Activated CD8-positive, alpha-beta T cell treated with anti-CD3 and anti-CD28 coated beads, Interleukin-2, amount 10 ng/mL, durations not matched to agents 7 days and 5 days (primary cell): ENCODE results near the gene MRGPRG. TPM values are rescaled to one million over a fixed set of nuclear protein-coding genes. Genes with fewer than 3 reads are reported as not detected.
A peak's percentile ranks its signal among the peaks of the same experiment; 100 is the strongest.

Experiments
- ATAC-seq: fragments of 150-1000 bp; cut with Tn5 transposase; one replicate; pipeline ENCODE4 v1.10.0; 2021; ENCODE audit warnings: moderate library complexity
- CTCF ChIA-PET: fragments of 350-600 bp; sonication (Branson Sonifier 250); formaldehyde crosslinking; loops from one replicate; lab custom pipeline; 2021; ENCODE audit warnings: antibody characterized with exemption; lab: Charles Lee
- POLR2A ChIA-PET: fragments of 350-600 bp; sonication (Branson Sonifier 250); formaldehyde crosslinking; loops from one replicate; lab custom pipeline; 2021; ENCODE audit warnings: antibody characterized with exemption; lab: Charles Lee
- DNase-seq: peaks from one replicate; pipeline ENCODE4 v3.0.0-alpha.2; 2020
- H3K27ac Mint-ChIP-seq: one replicate; pipeline ENCODE4 v1.8.0; 2021; ENCODE audit warnings: mild to moderate bottlenecking, mixed read lengths
- H3K27me3 Mint-ChIP-seq: one replicate; pipeline ENCODE4 v1.8.0; 2021; ENCODE audit warnings: low read depth, mixed read lengths
- H3K36me3 Mint-ChIP-seq: one replicate; pipeline ENCODE4 v1.8.0; 2021; ENCODE audit warnings: low read depth, mixed read lengths
- H3K4me1 Mint-ChIP-seq: one replicate; pipeline ENCODE4 v1.8.0; 2021; ENCODE audit warnings: low read depth, mixed read lengths
- H3K4me3 Mint-ChIP-seq: one replicate; pipeline ENCODE4 v1.8.0; 2021; ENCODE audit warnings: mild to moderate bottlenecking, mixed read lengths
- H3K9me3 Mint-ChIP-seq: one replicate; pipeline ENCODE4 v1.8.0; 2022; ENCODE audit warnings: mixed read lengths; ENCODE audit not compliant: insufficient read depth
- total RNA-seq, 2 experiments: library from RNA; stranded (reverse); gene quantifications; one replicate each; pipeline ENCODE4 v1.2.3, GENCODE V29; 2021

MRGPRG gene
- total RNA-seq, 2 experiments from 2014 or later, result not detected

- CTCF ChIA-PET, result interaction anchor here (0.6 to 1.2 kb wide), 2 partner anchors 131 to 254 kb away, joined by 3 read pairs; no protein-coding TSS in a partner anchor
- H3K36me3 Mint-ChIP-seq, result no peaks in the 10 kb centered on the region
- no peaks in the 10 kb centered on the region for H3K9me3 Mint-ChIP-seq
- no peak overlapping the region for H3K4me3 Mint-ChIP-seq
- H3K27me3 Mint-ChIP-seq, result peaks cover 7% of the 10 kb centered on the region
- ATAC-seq (peak; percentile 28), DNase-seq (peak; percentile 36)
- H3K4me1 Mint-ChIP-seq, result peaks cover 8% of the 10 kb centered on the region
- POLR2A ChIA-PET, result no interaction called here
- no peak overlapping the region for H3K27ac Mint-ChIP-seq
These were observed 4.6 kb upstream of the MRGPRG start for GRCh38 chr11:3222941-3223915.

GRCh38 chr11:3222003-3222855 is 3.6 kb upstream of the MRGPRG start:
- H3K9me3 Mint-ChIP-seq, result no peaks in the 10 kb centered on the region
- ATAC-seq, result no peak
- DNase-seq, result peak; percentile 12
- peaks cover 7% of the 10 kb centered on the region for H3K27me3 Mint-ChIP-seq
- H3K4me3 Mint-ChIP-seq, result no peak overlapping the region
- no peaks in the 10 kb centered on the region for H3K36me3 Mint-ChIP-seq
- no peak overlapping the region for H3K27ac Mint-ChIP-seq
- ChIA-PET CTCF (interaction anchor here (1.2 kb wide), 1 partner anchor 130 kb away, joined by 3 read pairs; no protein-coding TSS in a partner anchor), POLR2A (interaction anchor here (1.2 kb wide), 1 partner anchor 12 kb away, joined by 3 read pairs; no protein-coding TSS in a partner anchor)
- H3K4me1 Mint-ChIP-seq, result peaks cover 8% of the 10 kb centered on the region

GRCh38 chr11:3221408-3222002 is 2.9 kb upstream of the MRGPRG start:
- peaks cover 11% of the 10 kb centered on the region for H3K27me3 Mint-ChIP-seq
- H3K4me3 Mint-ChIP-seq, result no peak overlapping the region
- ATAC-seq (no peak), DNase-seq (no peak)
- no peak overlapping the region for H3K27ac Mint-ChIP-seq
- no peaks in the 10 kb centered on the region for H3K36me3 Mint-ChIP-seq
- ChIA-PET CTCF (no interaction called here), POLR2A (interaction anchor here (1.2 kb wide), 1 partner anchor 11 kb away, joined by 3 read pairs; no protein-coding TSS in a partner anchor)
- peaks cover 13% of the 10 kb centered on the region for H3K4me1 Mint-ChIP-seq
- no peaks in the 10 kb centered on the region for H3K9me3 Mint-ChIP-seq

DNA sequence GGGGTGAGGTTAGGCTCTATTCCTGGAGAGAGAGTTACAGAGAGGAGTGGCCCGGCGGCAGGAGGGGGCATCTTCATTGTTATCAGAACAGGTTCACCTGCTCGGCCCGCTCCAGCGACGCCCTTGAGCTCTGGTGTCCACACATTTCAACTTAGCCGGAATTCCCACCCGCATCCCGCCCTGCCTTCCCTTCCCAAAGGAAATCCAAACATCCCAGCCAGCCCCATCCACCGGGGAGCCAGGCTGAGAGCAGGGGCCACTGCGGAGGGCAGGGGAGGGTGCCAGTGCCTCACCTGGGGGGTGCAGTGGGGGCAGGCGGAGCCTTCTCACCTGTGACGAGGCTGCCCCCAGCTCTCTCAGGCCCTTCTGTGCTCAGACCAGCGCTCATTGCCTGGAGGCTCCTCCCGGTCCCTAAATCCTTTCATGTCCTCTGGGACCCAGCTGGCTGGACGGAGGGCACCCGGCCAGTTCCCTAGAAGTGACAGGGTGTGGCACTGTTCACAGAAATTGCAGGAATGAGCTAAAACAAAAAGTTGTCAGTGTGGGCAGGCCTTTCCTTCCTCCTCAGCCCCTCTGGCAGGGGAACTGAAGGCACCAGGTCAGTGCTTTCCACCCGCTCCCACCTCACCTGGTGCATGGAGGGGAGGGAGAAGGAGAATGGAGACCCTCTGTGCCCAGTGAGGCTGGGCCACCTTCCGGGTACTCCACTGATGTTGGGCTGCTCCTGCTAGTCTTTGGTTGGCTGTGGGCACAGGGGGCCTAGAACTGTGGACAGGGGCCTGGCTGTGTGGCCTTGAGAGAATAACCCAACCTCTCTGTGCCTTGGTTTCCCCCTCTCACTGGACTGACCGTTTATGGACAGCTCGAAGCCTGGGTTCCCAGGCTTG is 2.2 kb upstream of the MRGPRG start:
- Mint-ChIP-seq H3K9me3 (no peaks in the 10 kb centered on the region), H3K4me1 (peaks cover 13% of the 10 kb centered on the region), H3K4me3 (no peak overlapping the region), H3K27ac (no peak overlapping the region), H3K27me3 (peaks cover 15% of the 10 kb centered on the region), H3K36me3 (no peaks in the 10 kb centered on the region)
- no peak for DNase-seq
- ChIA-PET CTCF (no interaction called here), POLR2A (interaction anchor here (1.2 kb wide), 1 partner anchor 11 kb away, joined by 3 read pairs; no protein-coding TSS in a partner anchor)
- ATAC-seq, result no peak

DNA sequence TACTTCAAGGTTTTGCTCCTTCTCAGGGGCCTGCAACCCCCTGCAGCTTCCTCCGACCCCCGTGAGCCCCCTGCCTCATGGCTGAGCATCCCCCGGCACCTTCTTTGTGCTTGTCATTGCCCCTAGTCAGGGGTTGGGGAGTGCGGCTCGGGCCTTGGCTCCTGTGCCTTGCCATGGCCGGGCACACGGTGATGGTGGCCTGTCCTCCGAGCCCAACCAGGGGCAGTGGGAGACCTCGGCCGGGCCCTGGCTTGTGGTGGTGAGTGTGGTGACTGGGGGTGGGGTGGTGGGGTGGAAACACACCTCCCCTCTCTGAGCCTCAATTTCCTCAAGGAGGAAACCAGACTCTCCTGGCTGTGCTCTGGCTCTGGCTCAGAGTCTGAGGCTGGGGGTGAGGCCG is 1.5 kb upstream of the MRGPRG start:
- CTCF ChIA-PET, result no interaction called here
- H3K9me3 Mint-ChIP-seq, result no peaks in the 10 kb centered on the region

GRCh38 chr11:3219281-3219892 is 774 bp upstream of the MRGPRG start:
- no peak for ATAC-seq
- Mint-ChIP-seq H3K4me1 (peaks cover 13% of the 10 kb centered on the region), H3K27ac (no peak overlapping the region), H3K27me3 (peaks cover 15% of the 10 kb centered on the region), H3K9me3 (no peaks in the 10 kb centered on the region), H3K36me3 (no peaks in the 10 kb centered on the region), H3K4me3 (no peak overlapping the region)
- CTCF ChIA-PET, result no interaction called here
- POLR2A ChIA-PET, result no interaction called here
- DNase-seq, result no peak

More for the DNA sequence above, 1.5 kb upstream of the MRGPRG start:
- Mint-ChIP-seq H3K36me3 (no peaks in the 10 kb centered on the region), H3K27me3 (peaks cover 15% of the 10 kb centered on the region), H3K27ac (no peak overlapping the region), H3K4me3 (no peak overlapping the region), H3K4me1 (peaks cover 13% of the 10 kb centered on the region)
- POLR2A ChIA-PET, result no interaction called here
- ATAC-seq (no peak), DNase-seq (no peak)

GRCh38 chr11:3217818-3218482 is 663 bp downstream of the MRGPRG start:
- ATAC-seq, result no peak
- H3K9me3 Mint-ChIP-seq, result no peaks in the 10 kb centered on the region
- ChIA-PET CTCF (no interaction called here), POLR2A (no interaction called here)
- H3K4me1 Mint-ChIP-seq, result peaks cover 8% of the 10 kb centered on the region
- H3K27ac Mint-ChIP-seq, result no peak overlapping the region
- DNase-seq, result no peak
- no peak overlapping the region for H3K4me3 Mint-ChIP-seq
- no peaks in the 10 kb centered on the region for H3K36me3 Mint-ChIP-seq
- H3K27me3 Mint-ChIP-seq, result peaks cover 8% of the 10 kb centered on the region

- H3K36me3 Mint-ChIP-seq, result no peaks in the 10 kb centered on the region
- DNase-seq, result no peak
- H3K4me3 Mint-ChIP-seq, result no peak overlapping the region
- CTCF ChIA-PET, result interaction anchor here (1.2 kb wide), 1 partner anchor 178 kb away, joined by 4 read pairs; no protein-coding TSS in a partner anchor
- peaks cover 5% of the 10 kb centered on the region for H3K9me3 Mint-ChIP-seq
- H3K4me1 Mint-ChIP-seq, result peaks cover 5% of the 10 kb centered on the region
- no peak for ATAC-seq
- H3K27me3 Mint-ChIP-seq, result peaks cover 16% of the 10 kb centered on the region
- POLR2A ChIA-PET, result no interaction called here
- no peak overlapping the region for H3K27ac Mint-ChIP-seq
These were observed 2.5 kb downstream of the MRGPRG start for GRCh38 chr11:3216027-3216525.

GRCh38 chr11:3215346-3216026 is 3.1 kb downstream of the MRGPRG start:
- CTCF ChIA-PET, result interaction anchor here (1.2 kb wide), 1 partner anchor 177 kb away, joined by 4 read pairs; no protein-coding TSS in a partner anchor
- no peak overlapping the region for H3K27ac Mint-ChIP-seq
- peaks cover 16% of the 10 kb centered on the region for H3K27me3 Mint-ChIP-seq

GRCh38 chr11:3214420-3214699 is 4.3 kb downstream of the MRGPRG start:
- ATAC-seq (no peak), DNase-seq (no peak)
- peaks cover 5% of the 10 kb centered on the region for H3K9me3 Mint-ChIP-seq
- H3K4me1 Mint-ChIP-seq, result peaks cover 5% of the 10 kb centered on the region
- ChIA-PET POLR2A (no interaction called here), CTCF (no interaction called here)
- no peak overlapping the region for H3K27ac Mint-ChIP-seq
- H3K4me3 Mint-ChIP-seq, result no peak overlapping the region
- H3K27me3 Mint-ChIP-seq, result peaks cover 16% of the 10 kb centered on the region
- H3K36me3 Mint-ChIP-seq, result no peaks in the 10 kb centered on the region

More at GRCh38 chr11:3215346-3216026, 3.1 kb downstream of the MRGPRG start:
- DNase-seq, result no peak
- ATAC-seq, result no peak
- Mint-ChIP-seq H3K36me3 (no peaks in the 10 kb centered on the region), H3K4me1 (peaks cover 5% of the 10 kb centered on the region), H3K4me3 (no peak overlapping the region), H3K9me3 (peaks cover 5% of the 10 kb centered on the region)
- POLR2A ChIA-PET, result no interaction called here
